Neural progenitor cell (in vitro differentiated cells): ENCODE results near the gene ORM1.

ENCODE experiments used
- CTCF ChIP-seq: fragments of 200-600 bp; sonication (generic); IDR thresholded peaks from 2 replicates; pipeline ENCODE4 v1.5.1; 2017; ENCODE audit warnings: antibody characterized with exemption, mild to moderate bottlenecking
- EZH2 ChIP-seq: fragments of 200-600 bp; sonication (generic); IDR thresholded peaks from 2 replicates; pipeline ENCODE4 v1.6.1; 2017; ENCODE audit warnings: antibody characterized with exemption, mild to moderate bottlenecking, moderate library complexity

DNA sequence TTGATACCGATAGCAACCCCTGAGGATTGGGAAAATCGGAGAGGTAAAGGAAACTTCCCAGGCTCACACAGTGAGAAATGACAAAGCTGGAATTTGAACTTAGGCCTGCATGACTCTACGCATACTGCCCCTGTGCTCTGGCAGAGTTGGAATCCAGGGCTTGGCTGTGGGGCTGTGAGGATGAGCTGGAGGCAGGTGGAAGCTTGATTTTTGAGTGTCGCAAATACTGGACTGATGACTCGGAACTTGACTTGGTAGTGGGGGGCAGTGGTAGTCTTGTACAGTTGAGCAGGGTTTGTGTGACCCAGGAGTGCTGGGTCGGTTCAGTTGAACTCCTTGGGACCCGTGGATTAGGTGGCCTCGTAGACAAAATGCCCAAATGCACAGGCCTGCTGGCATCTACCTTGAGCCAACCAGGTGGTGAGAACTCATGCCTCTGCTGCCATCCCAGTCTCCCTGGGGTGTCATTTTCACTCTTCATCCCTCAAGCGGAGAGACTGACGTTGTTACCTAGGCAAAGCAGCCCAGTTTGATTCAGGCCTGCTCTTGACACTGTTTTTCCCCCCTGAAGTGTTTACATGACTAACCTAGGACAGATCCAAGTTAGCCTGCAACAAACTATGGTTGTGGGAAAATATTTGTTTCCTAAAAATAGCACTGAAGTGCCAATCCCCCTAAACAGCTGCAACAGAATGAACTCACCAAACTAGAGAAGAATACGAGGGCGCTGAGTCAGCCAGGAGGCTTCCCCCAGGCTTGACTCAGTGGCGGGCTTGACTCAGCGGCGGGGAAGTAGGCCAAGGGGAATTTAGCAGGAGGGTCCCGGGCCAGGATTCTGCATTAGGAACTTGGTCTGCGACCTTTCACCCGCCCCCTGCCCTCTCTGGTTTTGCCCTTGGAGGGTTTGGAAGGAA is 45.7 kb upstream of the ORM1 start:
- TF ChIP-seq EZH2 (no peak), CTCF (no peak)
